NCI-H1105 treated with DMSO at 0.1 percent for 48 hours (cell line): ENCODE measurements around the gene CR1L.
"Not testable (repeated sequence)": the region's sequence is repeated elsewhere in the genome, so short reads cannot be mapped to it uniquely, and the experiment has no call there.

Experiments
- DNase-seq: peaks from one replicate; lab custom pipeline; 2025; lab: John Stamatoyannopoulos, UW

The CR1L gene

DNA sequence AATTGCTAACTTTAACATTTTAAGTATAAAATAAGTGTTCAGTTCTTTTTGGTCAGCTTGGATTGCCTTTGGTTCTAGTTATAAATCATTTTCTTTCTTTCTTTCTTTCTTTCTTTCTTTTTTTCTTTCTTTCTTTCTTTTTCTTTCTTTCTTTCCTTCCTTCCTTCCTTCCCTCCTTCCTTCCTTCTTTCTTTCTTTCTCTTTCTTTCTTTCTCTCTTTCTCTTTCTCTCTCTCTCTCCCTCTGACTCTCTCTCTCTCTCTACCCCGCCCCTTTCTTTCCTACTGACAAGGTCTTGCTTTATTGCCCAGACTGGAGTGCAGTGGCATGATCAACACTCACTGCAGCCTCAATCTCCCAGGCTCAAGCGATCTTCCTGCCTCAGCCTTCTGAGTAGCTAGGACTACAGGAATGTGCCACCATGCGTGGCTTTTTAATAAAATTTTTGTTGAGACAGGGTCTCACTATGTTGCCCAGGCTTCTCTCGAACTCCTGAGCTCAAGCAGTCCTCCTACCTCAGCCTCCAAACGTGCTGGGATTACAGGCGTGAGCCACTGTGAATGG is 38.0 kb downstream of the CR1L start:
- not testable (repeated sequence) for DNase-seq

DNA sequence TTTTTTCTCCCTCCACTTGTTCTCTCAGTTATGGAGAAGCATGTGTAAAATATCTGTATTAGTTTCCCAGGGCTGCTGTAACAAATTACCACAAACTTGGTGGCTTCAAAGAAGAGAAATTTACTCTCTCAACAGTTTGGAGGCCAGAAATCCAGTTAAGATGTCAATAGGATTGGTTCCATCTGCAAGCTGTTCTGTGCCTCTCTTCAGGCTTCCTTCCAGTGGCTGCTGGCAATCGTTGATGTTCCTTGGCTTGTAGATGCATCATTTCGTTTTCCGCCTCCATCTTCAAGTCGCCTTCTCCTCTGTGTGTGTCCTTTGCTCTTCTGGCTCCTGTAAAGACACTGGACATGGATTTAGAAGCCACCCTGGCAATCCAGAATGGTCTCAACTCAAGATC is 45.6 kb downstream of the CR1L start:
- not testable (repeated sequence) for DNase-seq

DNA sequence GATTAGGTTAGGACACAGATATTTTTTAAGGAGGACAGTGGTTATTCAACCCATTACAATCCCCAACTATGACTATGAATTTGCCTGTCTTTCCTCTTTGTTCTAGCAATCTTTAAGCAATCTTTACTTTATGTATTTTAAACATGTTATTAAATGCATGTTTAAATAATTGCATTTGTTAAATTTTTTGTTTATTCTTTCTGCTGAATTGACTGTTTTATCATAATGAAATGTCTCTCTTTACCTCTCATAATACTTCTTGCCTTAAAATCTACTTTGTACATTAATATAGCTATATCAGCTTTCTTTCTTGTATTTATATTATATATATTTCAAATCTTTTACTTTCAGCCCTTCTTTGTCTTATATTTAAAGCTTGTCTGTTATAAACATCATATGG is 46.1 kb downstream of the CR1L start:
- no peak for DNase-seq

DNA sequence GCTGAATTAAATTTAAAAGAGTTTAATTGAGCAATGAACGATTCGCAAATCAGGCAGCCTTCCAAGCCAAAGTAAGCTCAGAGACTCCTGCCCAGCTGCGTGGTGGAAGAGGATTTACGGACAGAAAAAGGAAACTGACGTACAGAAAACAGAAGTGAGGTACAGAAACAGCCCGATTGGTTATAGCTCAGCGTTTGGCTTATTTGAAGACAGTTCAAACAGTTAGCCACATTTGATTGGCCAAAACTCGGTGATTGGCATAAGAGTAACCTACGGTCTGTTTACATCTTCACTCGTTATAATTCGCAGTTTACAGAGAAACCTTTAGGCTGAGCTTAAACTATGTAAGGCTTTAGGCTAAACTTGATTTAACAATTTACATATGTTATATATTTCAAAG is 46.9 kb downstream of the CR1L start:
- DNase-seq: no peak

DNA sequence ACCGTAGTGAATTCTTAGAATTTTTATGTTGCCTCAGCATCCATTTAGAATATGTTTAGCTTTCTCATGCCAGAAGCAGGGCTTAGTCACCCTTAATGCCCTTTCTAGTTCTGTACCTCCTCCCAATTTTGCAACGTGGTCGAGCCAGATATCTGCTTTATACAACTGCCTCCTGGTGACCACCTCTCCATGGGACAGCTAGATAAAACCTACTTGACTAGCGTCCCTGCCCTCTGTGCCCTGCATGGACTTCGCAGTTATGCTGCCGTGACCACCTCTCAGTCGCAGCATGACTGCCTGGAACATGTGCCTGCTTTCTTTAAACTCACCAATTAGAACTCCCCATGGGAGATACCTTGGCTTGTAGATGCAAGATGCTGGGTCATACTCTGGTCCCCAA is 47.4 kb downstream of the CR1L start:
- not testable (repeated sequence) for DNase-seq

DNA sequence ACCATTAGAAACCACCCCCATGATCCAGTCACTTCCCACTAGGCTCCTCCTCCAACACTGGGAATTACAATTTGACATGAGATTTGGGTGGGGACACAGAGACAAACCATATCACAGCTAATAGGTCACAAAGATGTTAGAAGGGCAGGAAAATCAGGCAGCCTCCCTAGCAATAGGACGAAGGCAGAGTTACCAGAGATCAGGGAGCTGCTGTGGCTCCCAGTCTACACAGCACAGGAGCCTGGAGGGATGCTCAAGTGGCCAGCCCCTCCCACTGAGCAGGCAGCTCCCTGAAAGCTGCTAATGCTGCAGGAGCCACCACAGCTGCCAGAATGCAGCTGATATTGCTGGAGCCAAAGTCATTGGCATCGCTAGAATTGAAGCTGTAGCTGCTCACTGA is 51.0 kb downstream of the CR1L start:
- DNase-seq: no peak

DNA sequence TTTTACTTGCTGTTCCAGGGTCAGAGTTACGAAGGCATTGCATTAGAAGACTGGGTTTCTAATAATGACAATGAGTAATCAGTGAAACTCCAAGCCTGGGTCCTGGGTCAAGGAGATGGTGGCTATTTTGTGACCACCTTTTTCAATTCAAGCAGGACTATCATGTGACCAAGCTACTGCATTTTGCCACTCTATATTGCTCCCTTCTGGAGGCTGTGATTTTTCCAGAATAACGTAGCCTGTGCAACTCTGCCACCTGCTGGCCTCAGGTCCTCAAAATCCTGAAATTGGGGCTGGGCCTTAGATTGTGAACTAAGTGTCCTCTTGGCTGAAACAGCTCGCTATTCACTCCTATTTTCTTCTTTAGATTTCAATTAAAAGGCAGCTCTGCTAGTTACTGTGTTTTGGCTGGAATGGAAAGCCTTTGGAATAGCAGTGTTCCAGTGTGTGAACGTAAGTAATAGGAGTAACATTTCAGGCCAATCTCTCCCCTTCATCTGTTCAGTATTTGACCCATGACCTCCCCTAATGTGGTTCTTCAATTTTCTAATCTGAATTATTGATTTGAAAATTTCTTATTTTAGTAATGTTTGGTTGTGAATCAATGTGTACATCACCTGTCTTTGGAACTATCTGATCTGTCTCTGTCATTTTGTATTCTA is 54.0 kb downstream of the CR1L start:
- DNase-seq: peak; percentile 58

DNA sequence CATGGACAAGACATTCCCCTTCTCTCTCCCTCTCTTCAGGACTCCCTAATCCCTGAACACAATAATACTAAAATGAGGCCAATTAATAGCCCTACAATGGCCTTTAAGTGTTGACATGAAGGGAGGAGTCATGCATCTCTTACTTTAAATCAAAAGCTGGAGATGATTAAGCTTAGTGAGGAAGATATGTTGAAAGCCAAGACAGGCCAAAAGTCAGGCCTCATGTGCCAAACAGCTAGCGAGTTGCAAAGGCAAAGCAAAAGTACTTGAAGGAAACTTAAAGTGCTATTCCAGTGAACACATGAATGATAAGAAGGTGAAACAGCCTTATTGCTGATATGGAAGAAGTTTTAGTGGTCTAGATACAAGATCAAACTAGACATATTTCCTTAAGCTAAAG is 57.4 kb downstream of the CR1L start:
- DNase-seq: no peak

DNA sequence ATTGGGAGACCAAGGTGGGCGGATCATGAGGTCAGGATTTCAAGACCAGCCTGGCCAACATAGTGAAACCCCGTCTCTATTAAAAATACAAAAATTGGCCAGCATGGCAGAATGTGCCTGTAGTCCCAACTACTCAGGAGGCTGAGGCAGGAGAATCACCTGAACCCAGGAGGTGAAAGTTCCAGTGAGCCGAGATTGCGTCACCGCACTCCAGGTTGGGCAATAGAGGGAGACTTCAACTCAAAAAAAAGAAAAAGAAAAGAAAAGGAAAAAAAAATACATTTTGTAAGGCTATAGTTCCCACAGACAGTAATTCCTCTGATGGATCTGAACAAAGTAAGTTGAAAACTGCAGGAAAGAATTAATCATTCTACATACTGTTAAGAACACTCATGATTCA is 58.8 kb downstream of the CR1L start:
- no peak for DNase-seq

DNA sequence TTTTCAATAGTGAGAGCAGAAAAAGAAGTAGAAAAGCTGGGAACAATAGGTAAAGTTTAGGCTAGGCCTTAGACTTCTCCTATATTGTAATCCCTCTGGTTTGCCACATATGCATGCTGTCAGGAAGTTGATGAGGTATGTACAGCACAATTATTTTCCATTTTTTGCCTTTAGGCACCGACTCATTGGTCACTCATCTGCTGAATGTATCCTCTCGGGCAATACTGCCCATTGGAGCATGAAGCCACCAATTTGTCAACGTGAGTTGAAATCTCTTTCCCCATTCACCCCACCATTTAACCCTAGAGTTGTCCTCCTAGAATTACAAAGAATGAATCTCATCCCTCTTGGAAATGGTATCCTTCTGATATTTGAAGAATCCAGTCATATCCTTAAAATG is 63.1 kb downstream of the CR1L start:
- DNase-seq: not testable (repeated sequence)

DNA sequence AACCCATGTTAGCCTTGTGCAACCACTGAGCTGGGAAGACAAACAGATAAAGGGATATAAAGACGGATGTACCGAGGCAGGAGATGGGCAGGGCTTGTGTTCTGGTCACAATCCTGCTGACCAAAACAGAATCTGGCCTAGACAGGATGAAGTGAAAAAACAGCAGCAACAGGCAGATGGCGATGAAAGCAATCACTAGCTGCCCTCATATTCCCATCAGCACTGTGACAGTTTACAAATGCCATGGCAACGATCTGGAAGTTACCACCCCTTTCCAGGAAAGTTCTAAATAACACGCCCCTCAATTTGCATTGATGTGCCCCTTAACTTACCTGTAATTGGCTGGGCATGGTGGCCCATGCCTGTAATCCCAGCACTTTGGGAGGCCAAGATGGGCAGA is 66.4 kb downstream of the CR1L start:
- no peak for DNase-seq

DNA sequence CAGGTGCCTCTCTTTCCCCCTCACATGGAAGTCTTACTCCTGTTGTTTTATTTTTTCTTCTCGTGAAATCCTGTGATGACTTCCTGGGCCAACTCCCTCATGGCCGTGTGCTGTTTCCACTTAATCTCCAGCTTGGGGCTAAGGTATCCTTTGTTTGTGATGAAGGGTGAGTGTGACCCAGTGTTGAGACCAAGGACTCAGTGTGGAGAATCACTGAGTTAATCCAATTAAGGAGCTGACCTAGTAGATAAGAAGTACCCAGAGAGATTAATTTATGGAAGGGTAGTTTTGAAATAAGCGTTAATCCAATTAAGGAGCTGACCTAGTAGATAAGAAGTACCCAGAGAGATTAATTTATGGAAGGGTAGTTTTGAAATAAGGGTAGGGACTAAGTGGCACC is 67.8 kb downstream of the CR1L start:
- DNase-seq: not testable (repeated sequence)

DNA sequence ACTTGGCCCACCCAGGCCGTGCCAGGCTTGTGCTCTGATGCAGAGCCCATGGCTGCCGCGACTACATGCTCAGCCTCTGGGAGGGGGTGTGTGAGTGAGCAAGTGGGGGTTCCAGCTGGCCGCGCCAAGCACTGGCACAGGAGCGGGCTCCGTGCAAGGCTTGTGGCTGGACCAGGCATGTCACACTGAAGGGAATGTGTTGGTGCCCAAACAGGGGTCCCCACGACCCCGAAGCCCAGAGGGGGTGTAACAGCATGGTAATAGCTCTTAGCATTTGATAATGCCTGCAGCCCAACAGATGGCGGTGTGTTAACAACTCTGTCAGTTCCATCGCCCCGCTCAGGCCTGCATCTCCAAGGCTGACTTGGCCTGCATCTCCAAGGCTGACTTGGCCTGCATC is 68.6 kb downstream of the CR1L start:
- no peak for DNase-seq

DNA sequence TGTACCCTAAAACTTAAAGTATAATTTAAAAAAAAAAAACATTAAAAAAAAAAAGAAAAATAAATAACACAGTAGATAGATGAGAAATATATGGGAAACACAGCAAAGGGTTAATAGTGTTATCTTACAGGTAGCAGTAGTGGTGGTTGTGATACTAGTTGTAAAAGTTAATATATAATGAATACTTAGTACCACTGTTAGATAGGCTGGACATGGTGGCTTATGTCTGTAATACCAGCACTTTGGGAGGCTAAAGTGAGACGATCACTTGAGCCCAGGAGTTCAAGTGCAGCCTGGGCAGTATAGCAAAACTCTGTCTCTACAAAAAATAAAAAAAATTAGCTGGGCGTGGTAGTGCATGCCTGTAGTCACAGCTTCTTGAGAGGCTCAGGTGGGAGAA is 74.3 kb downstream of the CR1L start:
- no peak for DNase-seq

DNA sequence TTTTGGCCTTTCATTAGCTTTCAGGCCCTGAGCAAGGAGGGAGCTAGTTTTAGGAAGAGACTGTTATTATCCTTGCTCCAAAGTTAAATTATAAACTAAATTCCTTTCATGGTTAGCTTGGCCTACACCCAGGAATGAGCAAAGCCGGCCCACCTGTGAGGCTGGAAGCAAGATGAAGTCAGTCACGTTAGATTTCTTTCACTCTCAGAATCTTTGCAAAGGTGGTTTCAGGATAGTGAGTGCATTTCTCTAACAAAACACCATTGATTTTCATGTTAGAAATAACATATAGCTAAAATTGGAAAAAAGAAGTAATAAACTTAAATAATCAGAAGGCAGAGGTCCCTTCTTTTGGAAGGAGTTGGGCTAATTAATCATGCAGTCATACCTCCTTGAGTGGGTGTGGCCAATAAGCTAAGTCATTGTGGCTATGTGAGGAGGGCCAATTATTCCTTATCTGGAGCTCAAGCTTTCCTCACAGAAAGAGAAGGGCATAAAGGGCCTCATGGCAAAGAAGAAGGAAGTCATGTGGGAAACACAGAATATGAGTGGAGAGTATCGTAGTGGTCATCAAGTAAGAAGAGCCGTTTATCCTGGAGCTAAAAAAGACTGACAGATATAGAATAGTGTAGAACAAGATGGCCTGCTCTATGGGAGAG is 83.4 kb downstream of the CR1L start:
- not testable (repeated sequence) for DNase-seq

DNA sequence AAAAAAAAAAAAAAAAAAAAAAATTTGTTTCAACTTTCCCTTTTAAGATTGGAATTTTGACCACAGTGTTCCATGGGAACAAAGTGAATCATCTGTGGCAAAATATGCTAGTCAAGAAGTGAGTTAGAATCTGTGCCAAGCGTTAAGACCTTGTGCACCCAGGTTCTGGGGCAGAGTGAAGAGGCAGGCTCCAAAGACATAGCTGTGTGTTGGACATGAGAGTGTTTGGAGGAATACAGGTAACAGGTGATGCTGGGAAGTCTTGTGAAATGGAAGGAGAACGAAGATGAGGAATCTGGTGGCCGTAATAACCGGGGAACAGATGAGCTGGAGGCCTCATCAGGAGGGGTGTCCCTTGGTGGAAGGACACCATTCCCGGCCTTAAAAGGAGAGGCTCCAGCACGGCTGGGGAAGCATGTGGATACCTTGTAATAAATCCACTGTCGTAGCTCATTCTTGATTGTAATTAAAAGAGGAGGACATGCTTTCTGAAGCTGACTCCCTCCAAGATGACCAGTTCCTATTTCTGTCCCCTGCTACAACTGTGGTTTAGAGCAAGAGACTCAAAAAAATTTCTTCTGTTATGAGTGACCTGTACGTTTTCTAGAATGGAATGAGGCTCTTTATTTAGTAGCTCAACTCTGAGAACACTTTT is 92.7 kb downstream of the CR1L start:
- not testable (repeated sequence) for DNase-seq

DNA sequence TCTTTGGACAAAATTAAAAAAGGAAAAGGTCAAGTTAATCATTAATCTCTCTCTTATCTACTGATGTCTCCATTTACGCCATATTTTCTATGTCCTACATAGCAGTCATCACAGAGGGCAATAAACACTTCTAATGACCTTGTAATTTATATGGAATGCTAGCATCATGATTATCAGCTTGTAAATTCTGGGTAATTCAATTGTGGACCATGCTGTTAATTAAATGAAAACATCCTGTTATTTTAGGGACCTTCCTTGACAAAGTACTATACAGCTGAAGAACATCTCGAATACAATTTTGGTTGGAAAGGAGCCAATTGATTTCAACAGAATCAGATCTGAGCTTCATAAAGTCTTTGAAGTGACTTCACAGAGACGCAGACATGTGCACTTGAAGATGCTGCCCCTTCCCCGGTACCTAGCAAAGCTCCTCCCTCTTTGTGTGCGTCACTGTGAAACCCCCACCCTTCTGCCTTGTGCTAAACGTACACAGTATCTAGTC is 93.3 kb downstream of the CR1L start:
- DNase-seq: peak; percentile 4

DNA sequence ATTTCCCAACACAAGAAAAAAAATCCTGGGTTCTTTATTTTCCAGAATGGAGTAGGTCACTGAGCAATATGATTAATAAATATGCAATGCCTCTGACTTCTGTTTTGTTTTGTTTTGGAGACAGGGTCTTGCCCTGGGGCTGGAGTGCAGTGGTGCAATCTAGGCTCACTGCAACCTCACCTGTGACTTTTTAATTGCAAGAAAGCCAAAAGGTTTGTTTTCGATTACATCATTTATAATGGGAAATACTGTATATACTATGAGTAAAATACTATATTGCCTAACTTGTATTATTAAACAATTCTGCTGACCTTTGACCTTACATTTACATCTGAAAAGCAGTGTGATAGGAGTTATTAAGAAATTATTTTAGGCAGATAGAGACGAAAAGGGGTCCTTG is 95.3 kb downstream of the CR1L start:
- DNase-seq: no peak

DNA sequence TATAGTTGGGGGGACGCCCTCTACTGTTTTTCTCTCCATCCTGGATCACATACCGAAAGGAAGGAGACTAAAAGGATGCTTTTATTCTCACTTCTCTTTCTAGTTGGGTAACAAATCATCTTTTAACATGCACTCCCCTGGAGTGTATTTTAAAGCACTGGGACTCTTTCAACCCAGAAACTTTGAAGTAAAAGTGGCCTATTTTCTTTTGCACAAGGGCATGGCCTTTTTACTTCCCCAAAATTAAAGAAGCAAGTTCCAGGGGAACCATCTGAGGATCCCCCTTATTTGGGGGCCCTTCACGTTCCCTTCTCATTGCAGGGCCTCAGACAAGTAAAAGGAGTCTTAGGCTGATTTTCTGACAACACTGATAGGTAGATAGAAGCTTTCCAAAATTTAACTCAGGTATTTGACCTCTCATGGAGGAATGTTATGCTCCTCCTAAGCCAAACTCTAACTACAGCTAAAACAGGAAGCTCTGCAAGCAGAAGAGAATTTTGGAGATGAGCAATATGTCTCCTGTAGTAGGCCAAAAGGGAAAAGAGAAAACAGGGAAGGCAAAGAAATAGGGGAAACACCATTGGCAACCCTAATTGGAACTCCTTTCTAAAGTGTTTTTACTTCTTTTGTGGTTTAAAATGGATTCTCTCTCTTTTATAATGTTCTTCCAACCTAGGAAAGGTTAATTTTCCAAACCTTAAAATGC is 98.1 kb downstream of the CR1L start:
- no peak for DNase-seq

DNA sequence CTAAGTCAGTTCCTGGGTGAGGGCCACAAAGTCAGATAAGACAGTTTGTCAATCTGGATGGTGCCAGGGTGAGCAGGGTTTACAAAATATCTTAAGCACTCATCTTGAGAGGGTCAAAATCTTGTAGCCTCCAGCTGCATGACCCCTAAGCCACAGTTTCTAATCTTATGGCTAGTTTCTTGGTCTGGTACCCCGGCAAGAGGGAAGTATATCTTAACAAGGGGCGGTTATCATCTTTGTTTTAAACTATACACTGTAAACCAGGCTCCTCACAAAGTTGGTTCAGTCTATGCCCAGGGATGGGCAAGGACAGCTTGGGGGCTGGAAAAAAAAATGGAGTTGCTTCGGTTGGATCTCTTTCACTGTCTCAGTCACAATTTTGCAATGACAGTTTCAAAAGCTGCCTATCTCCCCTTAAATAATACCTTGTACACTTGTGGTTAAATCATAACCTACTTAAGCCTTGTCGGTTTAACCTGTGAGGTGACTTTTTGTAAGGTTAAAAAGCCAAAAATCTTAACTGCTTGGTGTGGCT is 99.1 kb downstream of the CR1L start:
- DNase-seq: no peak

DNA sequence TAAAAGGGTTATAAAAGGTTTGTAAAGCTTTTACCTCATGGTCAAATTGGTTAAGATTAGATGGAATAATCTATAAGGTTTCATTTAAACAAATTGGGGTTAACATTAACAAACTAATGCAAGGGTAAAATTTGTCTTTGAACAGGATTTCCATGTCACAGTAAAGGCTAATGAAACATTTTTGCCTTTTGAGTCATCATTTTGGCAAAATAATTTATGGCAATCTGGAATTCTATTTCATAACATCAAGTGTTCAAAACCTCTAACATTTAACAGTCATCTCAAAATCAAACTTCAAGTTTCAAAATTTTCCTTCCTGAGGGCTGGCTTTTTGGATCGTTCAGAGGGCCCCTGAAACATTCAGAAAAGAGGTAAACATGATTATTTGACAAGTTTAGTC is 100.4 kb downstream of the CR1L start:
- DNase-seq: no peak
